ENCODE data around the gene ARHGEF18.
"Not testable (repeated sequence)": the region's sequence is repeated elsewhere in the genome, so short reads cannot be mapped to it uniquely, and the experiment has no call there.

ARHGEF18 gene

GRCh38 chr19:7348587-7349230 lies at the start of gene ARHGEF18:
ARHGEF18 (plus strand) TSS chr19:7348937; CDS start chr19:7362891, 13,954 bp downstream.
- DNase-seq, result peak; percentile 69 to 76

- no peak for DNase-seq
Measured at GRCh38 chr19:7301525-7301924, 47.2 kb upstream of the ARHGEF18 start.

DNA sequence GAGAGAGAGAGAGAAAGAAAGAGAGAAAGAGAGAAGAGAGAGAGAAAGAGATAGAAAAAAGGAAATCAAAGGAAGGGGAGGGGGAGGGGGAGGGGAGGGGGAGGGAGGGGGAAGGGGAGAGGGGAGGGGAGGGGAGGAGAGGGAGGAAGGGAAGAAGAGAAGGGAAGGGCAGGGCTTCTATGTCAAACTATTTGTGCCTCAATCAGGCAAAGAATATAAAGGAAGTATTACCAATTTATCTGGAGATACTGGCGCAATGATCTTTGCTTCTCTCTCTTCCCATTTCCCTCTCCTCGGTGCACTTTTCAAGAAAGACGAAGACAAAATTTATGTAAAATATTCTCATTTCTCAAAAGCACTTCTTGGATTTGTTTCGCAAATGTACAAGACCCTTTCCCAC lies 45.3 kb upstream of the ARHGEF18 start:
- DNase-seq, result no peak

GRCh38 chr19:7304200-7304599 lies 44.5 kb upstream of the ARHGEF18 start:
- no peak for DNase-seq

DNA sequence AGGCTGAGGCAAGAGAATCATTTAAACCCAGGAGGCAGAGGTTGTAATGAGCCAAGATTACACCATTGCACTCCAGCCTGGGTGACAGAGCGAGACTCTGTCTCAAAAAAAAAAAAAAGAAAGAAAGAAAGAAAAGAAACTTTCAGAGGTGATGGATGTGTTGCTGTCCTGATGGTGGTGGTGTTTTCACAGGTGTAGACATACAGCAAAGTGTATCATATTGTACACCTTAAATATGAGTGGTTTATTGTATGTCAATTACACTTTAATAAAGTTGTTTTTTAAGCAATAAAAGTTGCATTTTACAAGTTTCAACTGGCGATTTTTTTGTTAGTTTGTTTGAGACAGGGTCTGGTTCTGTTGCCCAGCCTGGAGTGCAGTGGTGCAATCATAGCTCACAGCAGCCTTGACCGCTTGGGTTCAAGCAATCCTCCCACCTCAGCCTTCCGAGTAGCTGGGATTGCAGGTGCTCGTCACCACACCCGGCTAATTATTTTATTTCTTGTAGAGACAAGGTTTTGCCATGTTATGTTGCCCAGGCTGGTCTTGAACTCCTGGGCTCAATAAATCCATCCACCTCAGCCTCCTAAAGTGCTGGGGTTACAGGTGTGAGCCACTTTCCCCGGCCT lies 41.0 kb upstream of the ARHGEF18 start:
- no peak for DNase-seq

DNA sequence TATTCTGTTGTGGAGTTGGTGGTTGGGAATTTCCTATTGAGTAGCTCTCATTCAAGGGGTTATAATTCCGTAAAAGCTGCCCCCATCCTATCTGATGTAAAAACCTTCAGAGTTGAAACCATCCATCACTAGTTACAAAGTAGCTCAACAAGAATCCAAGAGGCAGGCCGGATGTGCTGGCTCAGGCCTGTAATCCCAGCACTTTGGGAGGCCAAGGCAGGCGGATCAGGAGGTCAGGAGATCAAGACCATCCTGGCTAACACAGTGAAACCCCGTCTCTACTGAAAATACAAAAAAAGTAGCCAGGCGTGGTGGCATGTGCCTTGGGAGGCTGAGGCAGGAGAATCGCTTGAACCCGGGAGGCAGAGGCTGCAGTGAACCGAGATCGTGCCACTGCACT lies 40.4 kb upstream of the ARHGEF18 start:
- not testable (repeated sequence) for DNase-seq

DNA sequence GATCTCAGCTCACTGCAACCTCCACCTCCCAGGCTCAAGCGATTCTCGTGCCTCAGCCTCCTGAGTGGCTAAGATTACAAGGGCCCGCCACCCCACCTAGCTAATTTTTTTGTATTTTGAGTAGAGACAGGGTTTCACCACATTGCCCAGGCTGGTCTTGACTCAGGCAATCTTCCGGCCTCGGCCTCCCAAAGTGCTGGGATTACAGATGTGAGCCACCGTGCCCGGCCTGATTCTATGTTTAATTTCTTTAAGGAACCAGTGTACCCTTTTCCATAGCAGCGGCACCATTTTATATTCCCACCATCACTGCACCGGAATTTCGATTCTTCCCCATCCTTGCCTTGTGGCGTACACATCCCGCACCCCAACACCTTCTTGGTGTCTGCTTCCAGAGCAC lies 36.8 kb upstream of the ARHGEF18 start:
- no peak for DNase-seq

- no peak for DNase-seq
Measured at GRCh38 chr19:7312816-7313215, 35.9 kb upstream of the ARHGEF18 start.

DNA sequence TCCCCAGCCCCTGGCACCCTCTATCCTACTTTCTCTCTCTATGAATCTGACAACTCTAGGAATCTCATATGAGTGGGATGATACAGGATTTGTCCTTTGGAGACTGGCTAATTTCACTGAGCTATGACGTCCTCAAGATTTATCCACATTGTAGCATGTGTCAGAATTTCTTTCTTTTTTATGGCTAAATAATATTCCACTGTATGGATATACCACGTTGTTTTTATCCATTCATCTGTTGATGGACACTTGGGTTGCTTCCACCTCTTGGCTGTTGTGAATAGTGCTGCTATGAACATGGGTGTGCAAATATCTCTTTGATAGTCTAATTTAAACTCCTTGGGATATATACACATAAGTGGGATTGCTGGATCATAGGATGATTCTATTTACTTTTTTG lies 30.6 kb upstream of the ARHGEF18 start:
- no peak for DNase-seq

DNA sequence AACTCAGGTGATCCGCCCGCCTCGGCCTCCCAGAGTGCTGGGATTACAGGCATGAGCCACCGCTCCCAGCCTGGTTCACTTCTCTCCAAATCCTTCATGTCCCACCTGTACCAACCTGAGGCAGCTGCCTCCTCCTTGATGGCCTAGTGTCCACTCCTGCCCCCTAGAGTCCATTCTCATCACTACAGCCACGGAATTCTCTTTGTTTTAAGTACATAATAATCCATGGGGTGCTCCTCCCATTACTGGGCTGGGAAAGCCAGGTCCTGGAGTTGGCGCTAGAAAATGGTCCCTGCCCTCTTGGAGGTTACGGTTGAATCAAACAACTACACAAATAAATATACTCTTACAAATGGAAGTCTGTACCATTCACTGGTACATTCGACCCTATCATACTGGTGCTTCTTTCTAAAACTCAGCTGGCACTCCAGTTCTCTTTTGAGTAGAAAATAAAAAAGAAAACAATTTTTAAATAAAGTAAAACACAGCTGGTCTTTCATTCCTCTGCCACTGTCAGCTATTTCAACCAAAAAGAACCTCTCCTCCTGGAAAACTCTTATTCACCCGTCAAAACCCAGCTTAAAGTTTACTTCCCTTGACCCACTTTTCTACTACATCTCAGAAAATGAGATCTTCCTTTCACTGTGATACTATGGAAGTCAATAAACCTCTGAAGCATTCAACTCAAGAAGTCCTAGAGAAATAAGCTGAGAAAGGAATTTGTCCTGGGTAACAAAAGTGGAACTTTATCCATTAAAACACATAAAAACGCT lies 22.4 kb upstream of the ARHGEF18 start:
- peak in 1 of 2 donors; percentile 48 for DNase-seq

DNA sequence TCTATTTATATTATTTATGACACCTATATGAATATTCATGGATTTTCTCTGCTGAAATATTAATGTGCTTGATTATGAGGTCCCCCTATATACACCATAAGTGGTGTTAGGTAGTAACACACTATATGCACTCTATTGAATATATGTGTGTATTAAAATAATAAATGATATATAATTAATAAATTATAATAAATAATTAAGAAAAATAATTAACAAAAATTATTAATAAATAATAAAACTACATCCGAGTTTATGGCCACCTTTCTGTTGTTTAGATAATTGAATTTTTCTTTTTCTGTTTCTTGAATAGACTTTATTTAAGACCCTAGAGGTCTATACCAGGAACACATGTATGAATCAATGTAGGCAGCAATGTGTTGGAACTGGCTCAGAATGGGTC lies 20.9 kb upstream of the ARHGEF18 start:
- DNase-seq, result no peak

GRCh38 chr19:7328647-7329046 lies 20.1 kb upstream of the ARHGEF18 start:
- DNase-seq, result no peak

- DNase-seq, result no peak
Measured at GRCh38 chr19:7331446-7331845, 17.3 kb upstream of the ARHGEF18 start.

DNA sequence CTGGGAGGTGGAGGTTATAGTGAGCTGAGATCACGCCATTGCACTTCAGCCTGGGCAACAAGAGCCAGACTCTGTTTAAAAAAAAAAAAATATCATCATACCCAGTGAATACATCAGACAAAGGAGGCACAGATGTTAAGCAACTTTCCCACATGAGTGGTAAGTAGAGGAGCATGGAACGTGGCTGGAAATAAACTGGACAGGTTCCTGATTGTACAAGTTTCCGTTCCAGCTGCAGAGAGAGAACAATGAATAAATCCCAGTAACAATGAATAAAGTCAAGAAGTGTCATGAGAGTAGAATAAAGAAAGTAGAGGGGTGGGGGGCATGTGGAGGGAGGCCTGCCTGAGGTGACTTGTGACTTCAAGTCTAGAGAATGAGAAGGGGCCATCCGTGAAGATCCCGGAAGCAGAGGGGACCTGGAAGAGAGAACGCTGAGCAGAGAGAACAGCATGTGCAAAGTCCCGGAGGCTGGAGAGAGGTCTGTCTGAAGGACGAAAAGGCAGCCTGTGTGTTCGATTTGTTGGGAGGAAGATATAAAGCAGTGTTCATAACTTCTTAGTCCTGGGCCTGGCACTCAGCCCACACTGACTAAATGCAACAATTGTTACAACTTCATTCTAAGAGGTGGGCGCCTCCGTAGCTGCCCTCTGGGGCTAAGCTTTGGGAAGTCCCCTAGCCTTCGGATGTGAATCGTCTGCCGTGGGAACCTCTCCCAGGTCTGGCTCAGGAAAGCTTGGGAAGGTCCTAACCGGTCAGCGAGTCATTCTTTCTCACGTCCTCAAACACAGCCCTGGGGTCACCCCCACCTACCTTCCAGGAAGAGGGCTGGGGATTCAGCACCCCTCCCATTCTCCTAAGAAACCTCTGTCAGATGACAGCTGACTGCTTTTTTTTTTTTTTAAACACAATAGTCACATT lies 15.3 kb upstream of the ARHGEF18 start:
- no peak for DNase-seq

DNA sequence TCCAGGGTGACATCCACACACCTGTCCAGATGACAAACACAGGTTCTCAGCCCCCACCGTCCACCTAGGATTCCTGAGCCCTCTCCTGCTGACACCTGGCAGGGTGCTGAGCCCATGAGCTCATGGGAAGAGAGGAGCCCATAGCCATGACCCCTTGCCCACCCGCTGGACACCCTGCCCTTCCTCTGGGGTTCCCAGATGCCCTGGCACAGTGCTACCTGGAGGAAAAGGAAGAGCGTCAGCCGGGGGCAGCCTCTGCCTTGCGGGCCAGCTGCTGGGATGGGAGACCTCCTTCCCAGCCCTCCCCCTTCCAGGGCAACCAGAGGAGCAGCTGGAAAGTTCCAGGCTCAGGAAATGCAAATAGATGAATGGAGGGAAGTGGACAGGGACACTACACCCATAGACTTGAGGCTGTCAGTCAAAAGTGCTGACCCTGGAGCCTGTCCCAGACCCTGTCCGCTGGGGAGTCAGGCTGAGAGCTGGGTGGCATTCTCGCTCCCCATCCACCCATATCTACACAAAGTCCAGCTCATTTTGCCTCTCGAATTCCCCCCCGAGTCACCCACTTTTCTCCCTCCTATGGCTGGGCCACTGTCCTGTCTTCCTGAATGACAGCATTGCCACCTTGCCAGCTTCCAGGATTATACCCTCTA lies 12.3 kb upstream of the ARHGEF18 start:
- DNase-seq, result no peak

GRCh38 chr19:7337380-7338194 lies 11.2 kb upstream of the ARHGEF18 start:
- peak; percentile 45 to 77 for DNase-seq

GRCh38 chr19:7340959-7341837 lies 7.5 kb upstream of the ARHGEF18 start:
- peak; percentile 82 to 87 for DNase-seq

GRCh38 chr19:7342143-7342542 lies 6.6 kb upstream of the ARHGEF18 start:
- no peak for DNase-seq

DNA sequence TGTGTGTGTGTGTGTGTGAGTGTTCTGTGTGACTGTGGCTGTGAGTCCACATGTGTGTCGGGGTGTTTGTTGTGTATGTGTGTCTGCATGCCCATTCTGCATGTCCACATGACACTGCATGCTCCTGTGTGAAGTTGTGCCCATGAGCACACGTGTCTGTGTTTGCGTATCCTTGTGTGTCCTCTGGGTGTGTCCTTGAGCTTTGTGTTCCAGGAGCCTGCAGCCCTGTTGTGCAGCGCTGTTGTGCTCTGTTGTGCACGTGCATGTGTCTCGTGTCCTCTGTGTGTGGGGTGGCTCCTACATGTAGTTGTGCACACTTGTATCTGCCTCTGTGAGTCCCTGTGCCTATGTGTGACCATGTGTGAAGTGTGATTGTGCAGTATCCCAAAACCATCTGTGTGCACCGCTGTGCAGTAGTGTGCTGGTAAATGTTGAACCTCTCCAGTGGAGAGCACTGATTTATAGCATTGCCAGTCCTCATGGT lies 2.2 kb upstream of the ARHGEF18 start:
- no peak for DNase-seq

- not testable (repeated sequence) for DNase-seq
Measured at GRCh38 chr19:7346997-7347396, 1.7 kb upstream of the ARHGEF18 start.

Data from CD4-positive, alpha-beta T cell treated with Interleukin-1 beta for 1 hour (primary cell).